T-helper 1 cell treated with Interleukin-12 subunit alpha and Interleukin-12 subunit beta and Interleukin-4 antibody, amounts not matched to agents 30 μg/mL and 1 μg/mL, for 36 hours (primary cell): ENCODE data around the gene BTNL9.

ENCODE experiments used
- H3K27ac Mint-ChIP-seq: one replicate; pipeline ENCODE4 v1.8.0; 2021; ENCODE audit warnings: mild to moderate bottlenecking, mixed read lengths
- H3K27me3 Mint-ChIP-seq: one replicate; pipeline ENCODE4 v1.8.0; 2021; ENCODE audit warnings: low read depth, mixed read lengths
- H3K36me3 Mint-ChIP-seq: one replicate; pipeline ENCODE4 v1.8.0; 2021; ENCODE audit warnings: low read depth, mixed read lengths
- H3K4me1 Mint-ChIP-seq: one replicate; pipeline ENCODE4 v1.8.0; 2021; ENCODE audit warnings: low read depth, mixed read lengths
- H3K4me3 Mint-ChIP-seq: one replicate; pipeline ENCODE4 v1.8.0; 2021; ENCODE audit warnings: mild to moderate bottlenecking, moderate library complexity, mixed read lengths
- H3K9me3 Mint-ChIP-seq: one replicate; pipeline ENCODE4 v1.8.0; 2021; ENCODE audit warnings: mixed read lengths

BTNL9 gene

GRCh38 chr5:181108578-181109165 lies 68.6 kb downstream of the BTNL9 start:
- Mint-ChIP-seq H3K36me3 (peaks cover 3% of the 10 kb centered on the region), H3K27ac (no peak overlapping the region), H3K4me1 (peaks cover 3% of the 10 kb centered on the region), H3K4me3 (no peak overlapping the region), H3K9me3 (no peaks in the 10 kb centered on the region), H3K27me3 (peaks cover 40% of the 10 kb centered on the region)

GRCh38 chr5:181109489-181110013 lies 69.5 kb downstream of the BTNL9 start:
- Mint-ChIP-seq H3K4me1 (peaks cover under 1% of the 10 kb centered on the region), H3K36me3 (no peaks in the 10 kb centered on the region), H3K27me3 (peaks cover 41% of the 10 kb centered on the region), H3K4me3 (no peak overlapping the region), H3K9me3 (no peaks in the 10 kb centered on the region), H3K27ac (no peak overlapping the region)

- H3K36me3 Mint-ChIP-seq, result no peaks in the 10 kb centered on the region
- no peak overlapping the region for H3K27ac Mint-ChIP-seq
- peaks cover 45% of the 10 kb centered on the region for H3K27me3 Mint-ChIP-seq
- H3K4me3 Mint-ChIP-seq, result no peak overlapping the region
- H3K4me1 Mint-ChIP-seq, result peaks cover 5% of the 10 kb centered on the region
- H3K9me3 Mint-ChIP-seq, result no peaks in the 10 kb centered on the region
Measured at GRCh38 chr5:181111010-181111409, 70.9 kb downstream of the BTNL9 start.
